Activated CD4-positive, alpha-beta T cell treated with anti-CD3 and anti-CD28 coated beads, Interleukin-2, amount 10 ng/mL, durations not matched to agents 7 days and 5 days (primary cell): ENCODE data around the gene SHTN1. TPM values are rescaled to one million over a fixed set of nuclear protein-coding genes. Genes with fewer than 3 reads are reported as not detected.

Experiments
- CTCF ChIA-PET: fragments of 350-600 bp; sonication (Branson Sonifier 250); formaldehyde crosslinking; loops from one replicate; lab custom pipeline; 2021; ENCODE audit warnings: antibody characterized with exemption; lab: Charles Lee
- POLR2A ChIA-PET: fragments of 350-600 bp; sonication (Branson Sonifier 250); formaldehyde crosslinking; loops from one replicate; lab custom pipeline; 2021; ENCODE audit warnings: antibody characterized with exemption; lab: Charles Lee
- DNase-seq: peaks from one replicate; pipeline ENCODE4 v3.0.0-alpha.2; 2020
- H3K27ac Mint-ChIP-seq: one replicate; pipeline ENCODE4 v1.8.0; 2021; ENCODE audit warnings: mild to moderate bottlenecking, moderate library complexity, mixed read lengths
- H3K27me3 Mint-ChIP-seq: one replicate; pipeline ENCODE4 v1.8.0; 2021; ENCODE audit warnings: mixed read lengths
- H3K36me3 Mint-ChIP-seq: one replicate; pipeline ENCODE4 v1.8.0; 2021; ENCODE audit warnings: low read depth, mixed read lengths
- H3K4me1 Mint-ChIP-seq: one replicate; pipeline ENCODE4 v1.8.0; 2021; ENCODE audit warnings: mixed read lengths
- H3K4me3 Mint-ChIP-seq: one replicate; pipeline ENCODE4 v1.8.0; 2021; ENCODE audit warnings: mild to moderate bottlenecking, moderate library complexity, mixed read lengths
- H3K9me3 Mint-ChIP-seq: one replicate; pipeline ENCODE4 v1.8.0; 2021; ENCODE audit warnings: mixed read lengths
- total RNA-seq, 2 experiments: library from RNA; stranded (reverse); gene quantifications; one replicate each; pipeline ENCODE4 v1.2.3, GENCODE V29; 2021

Gene SHTN1
- total RNA-seq, 2 experiments from 2014 or later = 0.40 to 0.45 TPM

DNA sequence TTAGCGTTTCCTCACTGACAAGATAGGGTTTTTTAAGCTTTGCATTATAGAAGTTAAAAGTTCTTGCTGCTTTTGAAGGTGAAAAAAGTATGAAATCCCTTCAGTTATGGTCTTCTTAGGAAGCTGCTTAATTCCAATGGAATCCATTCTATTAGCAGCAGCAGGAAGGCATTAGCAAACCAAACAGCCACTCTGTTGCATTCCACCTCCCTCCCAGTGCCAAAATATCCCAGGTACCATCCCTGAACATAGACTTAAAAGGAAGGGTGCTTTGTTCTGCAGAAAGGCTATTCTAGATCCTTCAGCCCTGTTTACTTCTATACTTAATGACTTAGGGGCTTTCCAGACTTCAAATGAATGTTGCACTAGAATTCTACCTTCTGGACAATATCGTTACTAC, 131.9 kb downstream of the SHTN1 start:
- Mint-ChIP-seq H3K4me3 (no peak overlapping the region), H3K27me3 (peaks cover 5% of the 10 kb centered on the region), H3K27ac (no peak overlapping the region), H3K4me1 (no peaks in the 10 kb centered on the region), H3K9me3 (no peaks in the 10 kb centered on the region), H3K36me3 (no peaks in the 10 kb centered on the region)
- ChIA-PET POLR2A (no interaction called here), CTCF (no interaction called here)
- DNase-seq = no peak

DNA sequence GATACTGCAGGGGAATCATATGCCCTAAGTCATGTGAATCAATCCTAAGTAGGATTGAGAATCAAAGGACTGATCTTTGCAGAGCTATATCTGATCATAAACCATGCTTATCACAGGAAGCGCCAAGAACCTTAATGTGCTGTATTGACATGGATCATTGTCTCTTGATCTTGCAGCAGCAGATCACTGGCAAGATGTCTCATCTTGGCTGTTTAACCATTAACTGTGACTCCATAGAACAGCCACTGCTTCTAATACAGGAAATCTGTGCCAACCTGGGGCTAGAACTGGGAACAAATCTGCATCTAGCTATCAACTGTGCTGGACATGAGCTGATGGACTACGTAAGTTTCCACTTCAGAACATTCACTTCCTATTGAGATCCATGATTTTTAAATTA, 134.0 kb downstream of the SHTN1 start:
- H3K4me3 Mint-ChIP-seq = no peak overlapping the region
- H3K36me3 Mint-ChIP-seq = no peaks in the 10 kb centered on the region
- CTCF ChIA-PET = interaction anchor here (1.5 kb wide), 1 partner anchor 8 kb away, joined by 3 read pairs; no protein-coding TSS in a partner anchor
- DNase-seq = no peak
- no peaks in the 10 kb centered on the region for H3K4me1 Mint-ChIP-seq
- POLR2A ChIA-PET = no interaction called here
- H3K27me3 Mint-ChIP-seq = peaks cover 3% of the 10 kb centered on the region
- no peak overlapping the region for H3K27ac Mint-ChIP-seq
- no peaks in the 10 kb centered on the region for H3K9me3 Mint-ChIP-seq

DNA sequence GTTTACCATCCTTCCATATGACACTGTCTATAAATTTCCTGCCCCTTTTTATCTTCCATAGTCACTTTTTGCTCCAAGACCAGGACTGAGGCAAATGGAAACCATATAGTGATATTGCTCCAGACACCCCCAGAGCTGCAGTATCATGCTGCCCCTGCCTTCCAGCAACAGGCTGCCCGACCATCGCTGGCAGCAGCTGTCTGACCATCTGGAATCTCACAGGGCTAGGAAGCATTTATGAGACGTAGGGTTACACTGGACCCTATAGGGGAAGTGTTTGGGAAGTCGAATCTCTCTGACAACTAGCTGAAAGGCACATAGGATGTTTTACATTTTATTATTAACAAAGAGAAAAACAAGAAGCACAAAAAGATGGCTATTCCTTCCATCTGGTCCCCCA, 136.3 kb downstream of the SHTN1 start:
- Mint-ChIP-seq H3K27me3 (peaks cover 2% of the 10 kb centered on the region), H3K9me3 (no peaks in the 10 kb centered on the region), H3K27ac (no peak overlapping the region), H3K4me3 (no peak overlapping the region), H3K36me3 (no peaks in the 10 kb centered on the region), H3K4me1 (no peaks in the 10 kb centered on the region)
- ChIA-PET CTCF (no interaction called here), POLR2A (no interaction called here)
- no peak for DNase-seq

DNA sequence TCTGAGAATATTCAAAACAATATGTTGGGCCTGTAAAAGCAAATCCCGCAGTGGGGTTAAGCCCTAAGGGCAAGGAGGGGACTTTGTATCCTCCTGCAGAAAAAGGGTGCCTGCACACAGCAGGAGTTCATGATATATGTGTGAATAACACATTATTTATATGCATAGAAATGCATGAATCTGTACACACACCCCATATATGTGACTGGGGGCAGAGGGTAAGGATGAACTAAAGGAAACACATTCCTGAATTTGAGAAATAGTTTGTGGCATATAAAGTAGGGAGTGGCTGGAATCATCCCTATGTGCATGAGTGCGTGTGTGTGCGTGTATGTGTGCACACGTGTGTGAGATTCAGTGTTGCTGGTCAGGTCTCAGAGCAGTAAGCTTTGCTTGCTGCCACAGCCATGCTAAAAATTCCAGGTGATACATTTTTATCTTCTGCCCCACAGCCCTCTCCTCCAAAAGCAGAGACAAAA, 136.8 kb downstream of the SHTN1 start:
- no peaks in the 10 kb centered on the region for H3K9me3 Mint-ChIP-seq
- no peak overlapping the region for H3K4me3 Mint-ChIP-seq
- H3K4me1 Mint-ChIP-seq = no peaks in the 10 kb centered on the region
- H3K27me3 Mint-ChIP-seq = peaks cover 2% of the 10 kb centered on the region
- no peaks in the 10 kb centered on the region for H3K36me3 Mint-ChIP-seq
- no peak overlapping the region for H3K27ac Mint-ChIP-seq
- POLR2A ChIA-PET = no interaction called here
- CTCF ChIA-PET = no interaction called here
- DNase-seq = no peak

- Mint-ChIP-seq H3K27me3 (peaks cover 2% of the 10 kb centered on the region), H3K9me3 (no peaks in the 10 kb centered on the region), H3K4me3 (no peak overlapping the region), H3K4me1 (no peaks in the 10 kb centered on the region), H3K36me3 (no peaks in the 10 kb centered on the region), H3K27ac (no peak overlapping the region)
- ChIA-PET CTCF (interaction anchor here (0.6 kb wide), 1 partner anchor 40 kb away, joined by 3 read pairs; no protein-coding TSS in a partner anchor), POLR2A (no interaction called here)
- no peak for DNase-seq
Observed at GRCh38 chr10:116866987-116867595, 137.9 kb downstream of the SHTN1 start.

DNA sequence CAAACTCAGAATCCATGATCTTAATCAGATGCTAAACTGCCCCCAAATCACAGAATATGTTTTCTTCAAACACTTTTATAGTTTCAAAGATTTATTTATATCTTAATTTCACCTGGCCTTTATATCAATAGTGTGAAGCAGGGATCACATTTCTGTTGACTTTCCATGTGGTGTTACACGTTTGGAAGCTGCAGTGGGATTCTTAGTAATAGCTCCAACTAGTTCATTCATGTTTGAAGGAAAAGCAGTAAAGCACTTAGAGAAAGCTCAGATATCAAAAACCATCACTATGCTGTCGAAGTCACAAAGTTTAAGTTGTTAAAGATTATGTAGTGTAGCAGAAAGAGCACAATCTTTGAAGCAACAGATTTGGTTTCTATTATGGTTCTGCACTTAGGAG, 138.9 kb downstream of the SHTN1 start:
- H3K9me3 Mint-ChIP-seq = no peaks in the 10 kb centered on the region
- H3K36me3 Mint-ChIP-seq = no peaks in the 10 kb centered on the region
- no peak overlapping the region for H3K27ac Mint-ChIP-seq
- no peak for DNase-seq
- POLR2A ChIA-PET = no interaction called here
- peaks cover 2% of the 10 kb centered on the region for H3K27me3 Mint-ChIP-seq
- H3K4me1 Mint-ChIP-seq = no peaks in the 10 kb centered on the region
- CTCF ChIA-PET = no interaction called here
- H3K4me3 Mint-ChIP-seq = no peak overlapping the region

DNA sequence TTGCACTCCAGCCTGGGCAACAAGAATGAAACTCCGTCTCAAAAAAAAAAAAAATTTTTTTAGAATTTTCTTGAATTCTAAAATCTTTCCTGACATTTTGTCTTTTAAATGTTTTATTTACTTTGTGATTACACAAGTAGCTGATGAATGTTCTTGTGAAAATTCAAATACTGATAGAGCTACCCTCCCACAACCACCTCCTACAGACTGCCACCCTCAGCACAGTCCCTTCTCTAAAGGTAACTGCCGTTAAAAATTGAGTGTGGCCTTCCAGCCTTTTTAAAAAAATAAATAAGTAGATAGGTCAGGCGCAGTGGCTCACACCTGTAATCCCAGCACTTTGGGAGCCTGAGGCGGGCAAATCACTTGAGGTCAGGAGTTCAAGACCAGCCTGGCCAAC, 140.6 kb downstream of the SHTN1 start:
- ChIA-PET CTCF (no interaction called here), POLR2A (no interaction called here)
- Mint-ChIP-seq H3K36me3 (no peaks in the 10 kb centered on the region), H3K9me3 (no peaks in the 10 kb centered on the region), H3K4me1 (no peaks in the 10 kb centered on the region), H3K27ac (no peak overlapping the region), H3K27me3 (peaks cover 2% of the 10 kb centered on the region), H3K4me3 (no peak overlapping the region)
- no peak for DNase-seq

DNA sequence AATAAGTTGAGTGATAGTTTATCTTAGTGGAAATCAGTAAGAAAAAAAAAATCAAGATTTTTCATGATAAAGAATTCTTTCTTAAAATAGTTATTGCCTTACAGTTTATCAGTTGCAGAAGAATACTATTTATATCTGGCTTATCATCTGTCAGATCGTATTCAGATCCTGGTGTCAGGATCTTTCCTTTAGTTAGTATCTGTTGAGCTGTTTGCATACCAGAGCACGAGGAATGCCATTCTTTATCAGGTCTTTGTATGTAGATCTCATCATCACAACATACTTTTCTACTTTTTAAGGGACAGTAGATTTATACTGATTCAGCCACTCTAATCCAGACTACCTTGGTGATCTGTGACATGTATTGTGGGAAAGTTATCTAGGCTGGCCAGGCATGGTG, 143.2 kb downstream of the SHTN1 start:
- POLR2A ChIA-PET = no interaction called here
- Mint-ChIP-seq H3K4me3 (no peak overlapping the region), H3K27me3 (peaks cover 3% of the 10 kb centered on the region), H3K27ac (no peak overlapping the region), H3K4me1 (no peaks in the 10 kb centered on the region), H3K36me3 (no peaks in the 10 kb centered on the region), H3K9me3 (no peaks in the 10 kb centered on the region)
- no peak for DNase-seq
- CTCF ChIA-PET = no interaction called here

- H3K27ac Mint-ChIP-seq = no peak overlapping the region
- H3K9me3 Mint-ChIP-seq = no peaks in the 10 kb centered on the region
- no peaks in the 10 kb centered on the region for H3K4me1 Mint-ChIP-seq
- DNase-seq = no peak
- POLR2A ChIA-PET = no interaction called here
- H3K27me3 Mint-ChIP-seq = peaks cover 6% of the 10 kb centered on the region
- CTCF ChIA-PET = no interaction called here
- no peaks in the 10 kb centered on the region for H3K36me3 Mint-ChIP-seq
- H3K4me3 Mint-ChIP-seq = no peak overlapping the region
Observed at GRCh38 chr10:116857156-116857555, 147.8 kb downstream of the SHTN1 start.

DNA sequence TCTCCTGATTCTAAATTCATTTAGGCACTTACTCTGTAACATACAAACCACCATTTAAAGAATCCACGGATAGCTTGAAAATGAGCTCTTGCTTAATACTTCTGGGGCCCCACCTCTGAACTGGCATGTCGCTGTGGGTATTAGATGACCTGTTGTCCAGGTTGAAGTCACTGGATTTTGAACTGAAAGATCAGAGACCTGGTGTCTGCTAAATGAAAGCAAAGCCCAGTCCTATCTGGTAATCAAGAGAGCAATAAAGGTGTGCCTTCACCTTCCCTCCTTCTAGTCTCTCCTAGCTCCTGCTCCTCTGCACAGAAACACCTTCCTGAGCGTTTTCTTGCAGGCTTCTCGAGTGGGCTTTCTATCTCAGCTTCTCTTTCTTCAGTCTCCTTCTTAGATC, 151.3 kb downstream of the SHTN1 start:
- CTCF ChIA-PET = interaction anchor here (0.6 kb wide), 1 partner anchor 23 kb away, joined by 5 read pairs; no protein-coding TSS in a partner anchor
- no peak overlapping the region for H3K27ac Mint-ChIP-seq
- POLR2A ChIA-PET = no interaction called here
- H3K4me1 Mint-ChIP-seq = peaks cover 2% of the 10 kb centered on the region
- H3K36me3 Mint-ChIP-seq = no peaks in the 10 kb centered on the region
- no peak for DNase-seq
- no peaks in the 10 kb centered on the region for H3K9me3 Mint-ChIP-seq
- no peak overlapping the region for H3K4me3 Mint-ChIP-seq
- H3K27me3 Mint-ChIP-seq = peaks cover 29% of the 10 kb centered on the region

DNA sequence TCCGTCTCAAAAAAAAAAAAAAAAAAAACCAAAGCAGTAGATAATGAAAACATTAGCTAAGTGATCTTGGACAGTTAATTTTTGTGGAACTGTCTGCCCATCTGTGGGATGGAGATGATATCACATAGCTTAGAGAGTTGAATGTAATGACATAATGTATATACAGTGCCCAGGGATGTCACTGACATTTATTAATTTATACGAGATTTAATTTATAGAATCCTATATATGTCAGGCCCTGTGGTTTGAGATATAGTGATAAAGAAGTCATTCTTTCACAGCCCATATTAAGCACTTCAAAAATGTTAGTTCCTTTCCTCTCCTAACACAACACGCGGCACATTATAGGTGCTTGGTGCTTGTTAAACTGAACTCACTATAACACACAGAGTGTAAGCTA, 151.7 kb downstream of the SHTN1 start:
- no peak for DNase-seq
- Mint-ChIP-seq H3K4me3 (no peak overlapping the region), H3K4me1 (peaks cover 6% of the 10 kb centered on the region), H3K27me3 (peaks cover 34% of the 10 kb centered on the region), H3K9me3 (no peaks in the 10 kb centered on the region), H3K27ac (no peak overlapping the region), H3K36me3 (no peaks in the 10 kb centered on the region)
- CTCF ChIA-PET = interaction anchor here (0.6 kb wide), 1 partner anchor 24 kb away, joined by 5 read pairs; no protein-coding TSS in a partner anchor
- POLR2A ChIA-PET = no interaction called here

DNA sequence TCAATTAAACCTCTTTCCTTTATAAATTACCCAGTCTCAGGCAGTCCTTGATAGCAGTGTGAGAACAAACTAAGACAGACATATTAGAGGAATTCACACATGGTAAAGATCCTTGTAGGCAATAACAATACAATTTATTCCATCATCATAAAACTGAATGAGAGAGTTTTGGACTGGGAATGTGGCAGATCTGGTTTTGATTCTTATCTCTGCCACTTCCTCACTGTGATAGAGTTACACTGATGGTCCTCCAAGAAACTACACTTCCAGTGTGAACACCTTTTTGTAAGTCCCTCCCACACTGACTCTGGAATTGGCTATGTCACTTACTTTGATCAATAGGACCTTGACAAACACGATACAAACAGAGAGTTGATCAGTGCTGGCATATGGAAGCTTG, 152.7 kb downstream of the SHTN1 start:
- no peak for DNase-seq
- Mint-ChIP-seq H3K27ac (no peak overlapping the region), H3K4me1 (peaks cover 10% of the 10 kb centered on the region), H3K9me3 (no peaks in the 10 kb centered on the region), H3K27me3 (peaks cover 41% of the 10 kb centered on the region), H3K4me3 (no peak overlapping the region), H3K36me3 (no peaks in the 10 kb centered on the region)
- ChIA-PET POLR2A (no interaction called here), CTCF (no interaction called here)

DNA sequence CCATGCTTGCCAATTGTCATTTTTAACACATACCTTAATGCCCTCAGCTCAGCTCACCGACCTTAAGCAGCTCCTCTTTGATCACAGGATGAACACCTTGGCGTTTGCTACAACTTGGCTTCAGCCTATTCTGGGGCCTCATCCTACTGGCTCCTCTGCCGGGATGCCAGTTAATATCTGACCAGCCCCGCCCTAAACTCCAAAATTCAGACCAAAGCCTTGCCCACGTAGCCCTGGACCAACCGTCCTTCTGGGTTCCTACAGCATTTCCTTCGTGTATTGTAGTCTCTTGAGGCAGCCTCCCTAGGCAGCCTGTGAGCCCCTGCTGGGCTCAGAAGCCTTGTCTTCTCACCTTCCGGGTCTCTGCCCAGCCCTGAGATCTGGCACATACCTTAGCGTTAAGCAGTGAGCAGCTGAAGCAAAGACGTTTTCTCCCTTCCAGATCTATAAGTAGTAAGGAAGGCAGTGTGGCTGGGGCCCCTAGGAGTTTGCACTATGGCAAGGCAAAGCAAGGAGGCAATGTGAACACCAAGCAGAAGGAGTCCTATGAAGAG, 154.9 kb downstream of the SHTN1 start:
- Mint-ChIP-seq H3K27me3 (peaks cover 46% of the 10 kb centered on the region), H3K4me1 (peaks cover 10% of the 10 kb centered on the region), H3K4me3 (no peak overlapping the region), H3K27ac (no peak overlapping the region), H3K36me3 (no peaks in the 10 kb centered on the region), H3K9me3 (no peaks in the 10 kb centered on the region)
- ChIA-PET CTCF (no interaction called here), POLR2A (no interaction called here)
- no peak for DNase-seq
